Measurements from ENCODE around the gene DALRD3. TPM values are rescaled to one million over a fixed set of nuclear protein-coding genes. Genes with fewer than 3 reads are reported as not detected.

Gene DALRD3
- total RNA-seq, 1 donor from 2014 or later: 32.9 TPM

DNA sequence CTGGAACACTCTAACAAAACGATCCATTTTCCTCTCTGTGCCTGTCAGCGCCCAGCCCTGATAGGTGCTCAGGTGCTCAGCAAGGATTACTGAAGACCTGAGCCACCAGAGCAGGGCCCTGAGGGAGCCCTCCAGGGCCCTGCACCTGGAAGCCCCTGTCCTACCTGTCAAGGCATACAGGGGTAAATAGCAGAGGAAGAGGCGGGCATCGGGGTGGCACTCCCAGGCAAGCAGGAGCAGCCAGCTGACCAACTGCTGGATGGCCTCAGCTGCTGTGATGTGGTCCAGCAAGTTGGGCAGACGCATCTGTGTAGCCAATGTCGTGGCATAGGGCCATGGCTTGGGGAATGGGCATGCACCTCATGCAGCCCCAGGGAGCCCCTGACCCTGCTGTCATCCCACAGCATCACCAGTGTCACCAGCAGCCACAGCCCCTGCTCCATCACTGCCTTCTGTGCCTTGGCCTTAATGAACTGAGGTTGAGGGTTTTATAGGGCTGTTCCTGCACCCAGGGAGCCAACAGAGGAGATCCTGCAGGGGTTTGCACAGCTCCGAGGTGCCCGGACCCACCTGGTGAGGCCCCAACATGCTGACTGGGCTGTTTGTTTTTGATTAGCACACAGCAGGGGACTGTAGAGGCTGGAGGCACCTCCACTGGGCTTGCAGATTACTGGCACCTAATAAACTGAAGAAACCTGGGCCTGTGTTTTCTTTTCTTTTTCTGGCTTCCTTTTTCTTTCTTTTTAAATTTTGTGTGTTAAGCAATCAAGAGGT lies 19.1 kb downstream of the DALRD3 start:
- Mint-ChIP-seq H3K4me3 (no peak overlapping the region), H3K36me3 (peaks cover 11% of the 10 kb centered on the region), H3K27ac (peak overlapping the region; percentile 87), H3K27me3 (ENCODE audit: insufficient read depth, low read depth) (peaks cover 10% of the 10 kb centered on the region), H3K4me1 (peaks cover 23% of the 10 kb centered on the region), H3K9me3 (no peaks in the 10 kb centered on the region)
- Histone ChIP-seq H3K4me3 (no peak overlapping the region), H2AFZ (replicated peaks) (no peak overlapping the region), H3F3A (ENCODE audit: low read depth) (peaks cover 12% of the 10 kb centered on the region), H3K9ac (no peak overlapping the region), H3K27me3 (no peaks in the 10 kb centered on the region), H3K9me3 (ENCODE audit: low read depth) (no peaks in the 10 kb centered on the region), H3K4me2 (peak overlapping the region; percentile 19), H4K20me1 (ENCODE audit: low read depth) (peaks cover 26% of the 10 kb centered on the region), H3K79me2 (ENCODE audit: low read depth) (no peaks in the 10 kb centered on the region), H3K36me3 (no peaks in the 10 kb centered on the region), H3K27ac (peak overlapping the region; percentile 39), H3K4me1 (peaks cover 26% of the 10 kb centered on the region)
- DNase-seq (ENCODE audit: low spot score): no peak
- TF ChIP-seq EZH2 (IDR thresholded peaks at IDR 0.05): no peak
- TF ChIP-seq, protein P1, sequence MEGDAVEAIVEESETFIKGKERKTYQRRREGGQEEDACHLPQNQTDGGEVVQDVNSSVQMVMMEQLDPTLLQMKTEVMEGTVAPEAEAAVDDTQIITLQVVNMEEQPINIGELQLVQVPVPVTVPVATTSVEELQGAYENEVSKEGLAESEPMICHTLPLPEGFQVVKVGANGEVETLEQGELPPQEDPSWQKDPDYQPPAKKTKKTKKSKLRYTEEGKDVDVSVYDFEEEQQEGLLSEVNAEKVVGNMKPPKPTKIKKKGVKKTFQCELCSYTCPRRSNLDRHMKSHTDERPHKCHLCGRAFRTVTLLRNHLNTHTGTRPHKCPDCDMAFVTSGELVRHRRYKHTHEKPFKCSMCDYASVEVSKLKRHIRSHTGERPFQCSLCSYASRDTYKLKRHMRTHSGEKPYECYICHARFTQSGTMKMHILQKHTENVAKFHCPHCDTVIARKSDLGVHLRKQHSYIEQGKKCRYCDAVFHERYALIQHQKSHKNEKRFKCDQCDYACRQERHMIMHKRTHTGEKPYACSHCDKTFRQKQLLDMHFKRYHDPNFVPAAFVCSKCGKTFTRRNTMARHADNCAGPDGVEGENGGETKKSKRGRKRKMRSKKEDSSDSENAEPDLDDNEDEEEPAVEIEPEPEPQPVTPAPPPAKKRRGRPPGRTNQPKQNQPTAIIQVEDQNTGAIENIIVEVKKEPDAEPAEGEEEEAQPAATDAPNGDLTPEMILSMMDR (IDR thresholded peaks at IDR 0.05): no peak
- no peak for TF ChIP-seq EZH2phosphoT487 (IDR thresholded peaks at IDR 0.05)

DNA sequence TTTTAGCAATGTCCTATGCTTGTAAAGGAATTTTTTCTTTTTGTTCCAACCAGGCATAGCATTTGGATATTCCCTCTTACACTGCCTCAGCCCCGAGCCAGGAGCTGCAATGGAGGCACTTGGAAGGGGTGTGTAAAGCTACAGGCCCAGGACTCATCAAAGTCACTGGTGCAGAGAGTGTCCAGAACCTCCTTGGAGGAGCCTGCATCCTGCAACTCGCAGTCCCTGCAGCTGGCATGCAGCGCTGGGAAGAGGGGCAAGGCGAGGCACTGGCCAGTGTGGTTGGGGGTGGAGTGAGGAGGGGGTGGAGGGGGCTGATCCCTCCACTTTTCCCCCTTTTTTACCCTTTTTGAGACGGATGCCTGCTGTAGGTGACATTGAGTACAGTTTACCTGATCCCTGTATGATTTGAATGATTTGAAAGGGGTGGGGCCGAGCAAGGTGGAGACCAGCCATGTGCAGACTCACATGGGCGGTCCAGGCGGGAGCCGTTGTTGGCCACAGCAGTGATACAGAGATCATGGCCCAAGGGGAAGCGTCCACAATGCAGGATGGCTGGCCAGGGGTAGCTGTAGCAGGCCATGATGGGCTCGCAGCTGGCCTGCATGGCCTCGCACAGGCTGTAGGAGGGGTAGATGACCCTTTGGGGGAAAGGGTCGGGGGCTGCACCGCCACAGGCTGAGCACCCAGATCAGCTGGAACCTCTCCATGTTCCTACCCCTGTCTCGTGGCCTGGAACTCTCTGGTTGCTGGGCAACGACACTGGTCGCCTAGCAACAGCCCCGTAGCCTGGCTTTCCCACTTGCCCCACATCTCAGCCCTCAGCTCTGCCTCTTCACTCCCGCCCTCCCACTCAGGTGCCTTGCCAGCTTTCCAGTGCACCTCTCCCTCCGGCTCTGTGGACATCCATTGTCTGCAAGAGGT lies 20.4 kb downstream of the DALRD3 start:
- Histone ChIP-seq H3K4me3 (no peak overlapping the region), H3K9ac (no peak overlapping the region), H3K27ac (no peak overlapping the region), H3K4me2 (peak overlapping the region; percentile 38), H3K79me2 (ENCODE audit: low read depth) (peaks cover under 1% of the 10 kb centered on the region), H3K27me3 (no peaks in the 10 kb centered on the region), H4K20me1 (ENCODE audit: low read depth) (peaks cover 26% of the 10 kb centered on the region), H3K36me3 (no peaks in the 10 kb centered on the region), H2AFZ (replicated peaks) (no peak overlapping the region), H3F3A (ENCODE audit: low read depth) (peaks cover 12% of the 10 kb centered on the region), H3K4me1 (peaks cover 26% of the 10 kb centered on the region), H3K9me3 (ENCODE audit: low read depth) (no peaks in the 10 kb centered on the region)
- Mint-ChIP-seq H3K27ac (peak overlapping the region; percentile 78), H3K9me3 (no peaks in the 10 kb centered on the region), H3K36me3 (peaks cover 11% of the 10 kb centered on the region), H3K4me1 (peaks cover 23% of the 10 kb centered on the region), H3K4me3 (peak overlapping the region; percentile 63), H3K27me3 (ENCODE audit: insufficient read depth, low read depth) (peaks cover 8% of the 10 kb centered on the region)
- DNase-seq (ENCODE audit: low spot score): peak; percentile 71
- TF ChIP-seq, protein P1 (IDR thresholded peaks at IDR 0.05): no peak
- TF ChIP-seq EZH2phosphoT487 (IDR thresholded peaks at IDR 0.05): no peak
- no peak for TF ChIP-seq EZH2 (IDR thresholded peaks at IDR 0.05)

DNA sequence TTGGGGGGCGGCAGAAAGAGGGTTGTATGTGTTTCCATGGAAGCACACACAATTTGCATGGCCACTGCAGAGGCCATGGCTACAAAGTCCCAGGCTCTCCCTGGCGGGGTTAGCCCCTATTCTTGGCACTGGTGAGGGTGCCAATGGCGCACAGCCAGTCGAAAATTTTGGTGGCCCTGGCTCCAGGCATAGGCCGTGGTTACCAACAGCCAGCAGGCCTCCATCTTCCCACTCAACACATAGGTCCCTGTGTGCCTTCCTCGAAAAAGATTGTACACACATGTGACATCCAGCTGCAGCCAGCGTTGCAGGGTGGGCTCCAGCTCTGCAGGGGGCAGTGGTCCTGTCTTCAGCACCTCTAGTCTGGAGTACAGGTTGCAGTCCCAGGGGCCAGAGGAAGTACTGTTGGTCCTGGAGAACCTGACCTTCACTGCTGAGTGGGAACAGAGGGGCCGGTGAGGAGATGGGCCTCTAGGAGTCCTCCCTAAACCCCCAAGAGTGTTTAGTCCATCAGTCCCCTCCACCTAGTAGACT lies 21.2 kb downstream of the DALRD3 start:
- no peak overlapping the region for H3K4me3 ChIP-seq
- H3K4me1 ChIP-seq: peaks cover 26% of the 10 kb centered on the region
- no peaks in the 10 kb centered on the region for H3K9me3 ChIP-seq (ENCODE audit: low read depth)
- no peak overlapping the region for H3K27ac Mint-ChIP-seq
- no peak overlapping the region for H3K27ac ChIP-seq
- peaks cover 8% of the 10 kb centered on the region for H3K27me3 Mint-ChIP-seq (ENCODE audit: insufficient read depth, low read depth)
- no peak for DNase-seq (ENCODE audit: low spot score)
- TF ChIP-seq EZH2 (IDR thresholded peaks at IDR 0.05) (no peak), EZH2phosphoT487 (IDR thresholded peaks at IDR 0.05) (no peak)
- TF ChIP-seq, protein P1 (IDR thresholded peaks at IDR 0.05): no peak
- peaks cover 12% of the 10 kb centered on the region for H3F3A ChIP-seq (ENCODE audit: low read depth)
- no peak overlapping the region for H3K4me2 ChIP-seq
- no peak overlapping the region for H3K9ac ChIP-seq
- no peaks in the 10 kb centered on the region for H3K27me3 ChIP-seq
- H2AFZ ChIP-seq (replicated peaks): no peak overlapping the region
- peaks cover 23% of the 10 kb centered on the region for H3K4me1 Mint-ChIP-seq
- no peaks in the 10 kb centered on the region for H3K36me3 ChIP-seq
- peaks cover 7% of the 10 kb centered on the region for H3K79me2 ChIP-seq (ENCODE audit: low read depth)
- H3K4me3 Mint-ChIP-seq: no peak overlapping the region
- H4K20me1 ChIP-seq (ENCODE audit: low read depth): peaks cover 26% of the 10 kb centered on the region
- no peaks in the 10 kb centered on the region for H3K9me3 Mint-ChIP-seq
- H3K36me3 Mint-ChIP-seq: peaks cover 11% of the 10 kb centered on the region
